Gastroesophageal sphincter (tissue), 3 donors: ENCODE data around the gene INO80.

Experiments used
- CTCF ChIP-seq, 4 experiments: fragments of 200-600 bp in 2 of 4; fragments of 450-650 bp in 2 of 4; sonication (generic) in 1 of 4; IDR thresholded peaks; one replicate each; pipeline ENCODE4 v1.5.1; 2017 to 2019; ENCODE audit warnings: antibody characterized with exemption in 4 of 4, mild to moderate bottlenecking in 2 of 4, moderate library complexity in 2 of 4
- EP300 ChIP-seq: sonication (generic); formaldehyde crosslinking; IDR thresholded peaks from one replicate; pipeline ENCODE4 v1.6.1; 2017; ENCODE audit warnings: antibody characterized with exemption, mild to moderate bottlenecking
- POLR2A ChIP-seq, 2 donors: fragments of 450-650 bp; IDR thresholded peaks; one replicate each; pipeline ENCODE4 v1.6.1; 2017; ENCODE audit warnings: antibody characterized with exemption in 2 of 2, mild to moderate bottlenecking in 2 of 2, moderate library complexity in 1 of 2
- POLR2AphosphoS5 ChIP-seq: sonication (generic); formaldehyde crosslinking; IDR thresholded peaks from one replicate; pipeline ENCODE4 v1.6.1; 2017; ENCODE audit warnings: antibody characterized with exemption

- no peak for TF ChIP-seq CTCF (IDR thresholded peaks at IDR 0.05)
- no peak for TF ChIP-seq POLR2A (IDR thresholded peaks at IDR 0.05)
- TF ChIP-seq EP300 = no peak
- no peak for TF ChIP-seq POLR2AphosphoS5
Measured at GRCh38 chr15:41128174-41128902, 12.3 kb upstream of the INO80 start.
